ENCODE results near the gene SERPINI1. TPM values are rescaled to one million over a fixed set of nuclear protein-coding genes. Genes with fewer than 3 reads are reported as not detected.
A peak's percentile ranks its signal among the peaks of the same experiment; 100 is the strongest.

Gene SERPINI1, protein sequence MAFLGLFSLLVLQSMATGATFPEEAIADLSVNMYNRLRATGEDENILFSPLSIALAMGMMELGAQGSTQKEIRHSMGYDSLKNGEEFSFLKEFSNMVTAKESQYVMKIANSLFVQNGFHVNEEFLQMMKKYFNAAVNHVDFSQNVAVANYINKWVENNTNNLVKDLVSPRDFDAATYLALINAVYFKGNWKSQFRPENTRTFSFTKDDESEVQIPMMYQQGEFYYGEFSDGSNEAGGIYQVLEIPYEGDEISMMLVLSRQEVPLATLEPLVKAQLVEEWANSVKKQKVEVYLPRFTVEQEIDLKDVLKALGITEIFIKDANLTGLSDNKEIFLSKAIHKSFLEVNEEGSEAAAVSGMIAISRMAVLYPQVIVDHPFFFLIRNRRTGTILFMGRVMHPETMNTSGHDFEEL
- 1 to 10 TPM; 4.1 to 4.2 TPM for total RNA-seq
- long read RNA-seq, partial matches to known transcripts: 0 of 3 reads
- long read RNA-seq, other reads (novel, unspliced or antisense): 0 of 3 reads

DNA sequence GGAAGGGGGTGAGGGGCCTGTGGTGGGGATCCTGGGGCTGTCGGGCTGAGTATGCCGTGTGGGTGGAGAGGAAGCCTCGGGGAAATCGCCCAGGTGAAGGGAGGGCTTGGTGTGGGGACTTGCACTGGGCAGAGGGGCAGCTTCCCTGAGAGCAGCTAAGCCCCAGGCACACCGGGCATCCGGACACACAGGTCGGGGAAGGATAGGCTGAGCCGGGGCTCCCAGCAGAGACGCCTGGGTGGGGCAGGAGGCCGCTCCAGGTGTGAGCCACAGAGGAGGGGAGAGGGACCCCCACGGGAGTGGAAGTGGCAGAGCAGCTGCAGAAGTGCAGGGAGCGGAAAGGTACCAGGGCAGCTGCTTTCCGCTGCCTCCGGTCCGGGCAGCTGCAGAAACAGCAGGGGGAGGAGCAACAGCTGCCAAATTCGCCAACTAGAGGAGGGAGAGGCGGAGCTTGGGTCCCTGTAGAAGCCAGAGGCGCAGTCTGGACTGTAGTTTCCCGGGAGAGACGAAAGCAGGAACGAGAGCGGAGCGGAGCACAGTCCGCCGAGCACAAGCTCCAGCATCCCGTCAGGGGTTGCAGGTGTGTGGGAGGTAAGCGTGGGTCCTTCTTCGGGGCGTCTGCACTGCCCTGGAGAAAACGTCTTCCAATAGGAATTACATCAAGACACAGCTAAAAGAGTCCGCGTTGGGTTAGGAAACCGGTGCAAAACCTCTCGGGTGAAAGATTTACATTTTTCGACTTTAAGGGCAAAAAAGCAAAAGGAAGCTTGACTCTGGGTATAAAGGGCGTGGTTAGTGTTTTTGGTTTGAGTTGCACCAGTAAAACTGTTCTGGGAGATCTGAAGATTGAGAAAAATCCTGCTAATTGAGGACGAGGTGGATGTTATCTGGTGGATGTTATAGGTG lies at the start of gene SERPINI1:
SERPINI1 (plus strand) TSS at position 489 of the 906 bp plus-strand sequence. CDS start 53,408 bp downstream, outside the sequence.
- peak; percentile 87 to 94 for ATAC-seq
- intact Hi-C loops (cut with DNase I): loop anchor here in 1 of 2 donors (10.0 kb wide), 1 partner anchor 149 kb away; no protein-coding TSS in a partner anchor
- peak; percentile 90 for DNase-seq

DNA sequence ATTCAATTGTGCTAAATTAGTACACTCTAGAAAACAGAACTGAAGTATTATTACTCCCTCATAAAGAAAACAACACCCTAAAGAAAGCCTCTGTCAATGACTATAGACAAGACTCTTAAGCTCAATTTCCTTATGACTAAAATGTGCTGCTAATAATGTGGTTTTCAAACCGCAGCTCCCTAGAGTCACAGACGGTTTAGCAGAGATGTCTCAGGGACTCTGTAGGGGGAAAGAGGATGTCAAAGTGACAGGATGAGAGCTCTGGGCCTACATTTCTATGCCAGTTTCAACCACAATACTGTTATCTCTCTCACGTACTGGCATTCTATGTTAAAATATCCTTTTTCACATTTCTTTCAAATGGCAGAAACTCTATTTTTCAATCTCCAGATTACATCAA lies 44.2 kb upstream of the SERPINI1 start:
- intact Hi-C loops (cut with DNase I): no loop called here
- ATAC-seq: no peak
- DNase-seq: no peak

DNA sequence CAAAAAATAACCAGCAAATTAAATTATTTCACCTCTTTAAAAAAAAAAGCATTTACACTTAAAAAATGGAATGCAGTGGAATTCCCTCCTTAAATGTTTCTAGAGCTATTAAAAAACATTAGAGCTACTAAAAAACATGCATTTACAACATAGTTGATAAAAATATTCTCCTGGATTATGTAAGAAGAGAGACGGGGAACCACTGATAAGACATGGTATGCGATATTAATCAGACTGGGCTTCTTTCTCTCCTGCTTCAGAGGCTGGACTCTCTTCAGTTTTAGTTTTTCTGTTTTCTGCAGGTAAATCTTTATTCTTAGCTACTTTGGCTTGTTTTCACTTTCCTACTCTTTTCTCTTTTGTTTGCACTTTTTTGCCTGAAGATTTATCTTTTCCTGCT lies 41.4 kb upstream of the SERPINI1 start:
- no peak for DNase-seq
- intact Hi-C loops (cut with DNase I): no loop called here

DNA sequence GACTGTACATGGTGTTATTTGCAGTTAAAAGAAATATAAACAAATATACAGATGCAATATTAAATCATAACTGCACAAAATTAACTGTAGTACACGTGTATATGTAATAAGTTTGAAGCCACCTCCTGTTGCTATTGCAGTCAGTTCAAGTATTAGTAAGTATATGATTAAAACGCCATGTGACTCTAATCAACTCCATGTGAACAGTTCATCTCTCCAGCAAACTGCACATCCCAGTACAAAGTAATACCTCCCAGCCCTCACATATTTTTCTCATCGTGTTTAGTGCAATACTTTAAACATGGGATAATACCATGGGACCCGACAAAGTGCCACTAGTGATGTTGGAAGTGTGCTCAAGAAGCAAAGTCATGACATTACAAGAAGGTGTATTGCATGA lies 35.5 kb upstream of the SERPINI1 start:
- no peak for DNase-seq
- ATAC-seq: no peak
- intact Hi-C loops (cut with DNase I): no loop called here

More for the DNA sequence above, 41.4 kb upstream of the SERPINI1 start:
- no peak for ATAC-seq

DNA sequence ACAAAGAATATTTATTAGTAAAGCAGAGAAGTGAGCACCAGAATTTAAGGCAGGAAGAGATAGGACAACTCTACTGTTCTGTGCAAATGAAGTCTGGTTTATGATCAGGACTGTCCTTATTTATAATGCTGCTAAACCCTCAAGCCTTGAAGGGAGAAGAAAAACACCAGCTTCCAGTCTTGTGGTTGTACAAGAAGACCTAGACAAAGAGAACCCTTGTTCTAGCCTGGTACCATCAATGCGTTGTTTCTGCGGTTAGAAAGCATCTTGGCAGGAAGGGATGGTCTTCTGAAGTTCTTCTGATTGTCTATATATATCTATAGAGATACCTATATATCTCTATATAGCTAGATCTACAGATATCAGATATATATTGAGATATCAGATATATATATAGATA lies 34.6 kb upstream of the SERPINI1 start:
- no peak for ATAC-seq

DNA sequence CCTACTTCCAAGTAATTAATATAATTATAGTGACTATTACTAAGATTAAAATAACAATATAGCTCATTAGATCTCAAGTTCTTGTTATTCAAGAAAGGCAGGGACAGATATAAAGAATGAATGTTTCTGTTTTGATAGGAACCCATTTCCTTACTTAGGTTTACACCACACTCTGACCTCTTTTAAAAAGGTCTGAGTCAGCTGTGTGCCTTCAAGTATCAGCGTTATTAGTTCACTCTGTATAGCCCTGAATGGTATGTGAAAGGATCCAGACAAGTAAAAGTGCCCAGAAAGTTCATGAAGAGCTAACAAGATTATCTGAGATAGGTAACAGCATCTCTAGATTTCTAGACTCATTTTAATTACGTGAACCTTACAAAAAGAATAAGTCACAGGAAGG lies 29.7 kb upstream of the SERPINI1 start:
- no peak for DNase-seq
- intact Hi-C loops (cut with DNase I): no loop called here
- peak in 1 of 2 donors; percentile 40 for ATAC-seq

More for the DNA sequence above, 34.6 kb upstream of the SERPINI1 start:
- DNase-seq: no peak
- intact Hi-C loops (cut with DNase I): no loop called here

DNA sequence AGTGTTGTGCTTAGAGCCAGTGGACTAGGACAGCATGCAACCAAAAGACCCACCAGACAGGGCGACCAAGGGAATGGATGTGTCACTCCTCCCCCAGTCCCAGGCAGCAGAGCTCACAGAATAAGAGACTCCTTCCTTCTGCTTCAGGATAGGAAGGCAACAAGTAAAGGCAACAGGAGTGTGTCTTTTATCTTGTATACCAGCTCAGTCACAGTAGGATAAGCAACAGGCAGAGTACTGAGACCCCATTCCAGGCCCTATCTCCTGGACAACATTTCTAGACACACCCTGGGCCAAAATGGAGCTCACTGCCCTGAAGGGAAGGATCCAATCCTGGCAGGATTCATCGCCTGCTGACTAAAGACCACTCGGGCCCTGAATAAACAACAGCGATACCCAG lies 25.8 kb upstream of the SERPINI1 start:
- intact Hi-C loops (cut with DNase I): no loop called here
- ATAC-seq: no peak
- DNase-seq: no peak

DNA sequence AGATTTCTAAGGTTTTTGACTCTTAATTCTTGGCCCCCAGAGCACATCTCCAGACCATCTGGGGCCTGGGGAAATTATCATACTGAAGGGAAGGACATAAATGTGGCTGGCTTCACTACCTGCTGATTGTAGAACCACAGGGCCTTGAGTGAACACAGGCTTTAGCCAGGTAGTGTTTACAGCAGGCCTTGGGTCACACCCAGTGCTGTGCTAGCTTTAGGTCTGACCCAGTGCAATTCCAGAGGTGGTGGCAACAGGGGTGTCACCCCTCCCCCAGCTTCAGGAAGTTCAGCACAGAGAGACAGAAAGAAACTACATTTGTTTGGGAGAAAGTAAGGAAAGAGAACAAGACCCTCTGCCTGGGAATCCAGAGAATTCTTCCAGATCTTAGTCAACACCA lies 25.0 kb upstream of the SERPINI1 start:
- ATAC-seq: no peak
- intact Hi-C loops (cut with DNase I): no loop called here
- DNase-seq: no peak

DNA sequence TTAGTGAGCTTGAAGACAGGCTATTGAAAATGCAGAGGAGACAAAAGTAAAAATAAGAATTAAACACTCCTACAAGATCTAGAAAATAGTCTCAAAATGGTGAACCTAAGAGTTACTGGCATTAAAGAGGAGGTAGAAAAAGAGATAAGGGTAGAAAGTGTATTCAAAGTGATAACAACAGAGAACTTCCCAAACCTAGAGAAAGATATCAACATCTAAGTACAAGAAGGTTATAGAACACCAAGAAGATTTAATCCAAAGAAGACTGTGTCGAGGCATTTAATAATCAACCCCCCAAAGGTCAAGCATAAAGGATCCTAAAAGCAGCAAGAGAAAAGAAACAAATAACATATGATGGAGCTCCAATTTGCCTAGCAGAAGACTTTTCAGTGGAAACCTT lies 24.1 kb upstream of the SERPINI1 start:
- intact Hi-C loops (cut with DNase I): no loop called here
- ATAC-seq (no peak), DNase-seq (no peak)

DNA sequence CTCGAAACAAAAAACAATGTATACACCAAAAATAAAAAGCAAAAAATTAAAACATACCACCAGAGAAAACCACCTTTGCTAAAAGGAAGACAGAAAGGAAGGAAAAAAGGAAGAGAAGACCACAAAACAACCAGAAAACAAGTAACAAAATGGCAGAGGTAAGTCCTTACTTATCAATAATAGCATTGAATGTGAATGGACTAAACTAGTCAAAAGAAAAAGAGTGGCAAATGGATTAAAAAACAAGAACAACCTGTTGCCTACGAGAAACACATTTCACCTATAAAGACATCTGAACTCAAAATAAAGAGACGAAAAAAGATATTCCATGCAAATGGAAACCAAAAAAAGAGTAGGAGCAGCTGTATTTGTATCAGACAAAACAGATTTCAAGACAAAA lies 23.1 kb upstream of the SERPINI1 start:
- ATAC-seq (no peak), DNase-seq (no peak)
- intact Hi-C loops (cut with DNase I): no loop called here

DNA sequence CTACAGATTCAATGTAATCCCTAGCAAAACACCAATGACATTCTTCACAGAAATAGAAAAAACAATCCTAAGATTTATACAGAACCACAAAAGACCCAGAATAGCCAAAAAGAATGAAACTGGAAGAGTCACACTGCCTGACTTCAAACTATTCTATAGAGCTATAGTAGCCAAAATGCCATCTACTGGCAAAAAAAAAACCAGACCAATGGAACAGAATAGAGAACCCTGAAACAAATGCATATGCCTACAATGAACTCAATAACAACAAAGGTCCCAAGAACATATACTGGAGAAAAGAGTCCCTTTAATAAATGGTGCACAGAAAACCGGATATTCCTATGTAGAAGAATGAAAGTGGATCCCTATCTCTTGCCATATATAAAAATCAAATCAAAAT lies 20.6 kb upstream of the SERPINI1 start:
- intact Hi-C loops (cut with DNase I): no loop called here
- no peak for DNase-seq
- ATAC-seq: no peak

DNA sequence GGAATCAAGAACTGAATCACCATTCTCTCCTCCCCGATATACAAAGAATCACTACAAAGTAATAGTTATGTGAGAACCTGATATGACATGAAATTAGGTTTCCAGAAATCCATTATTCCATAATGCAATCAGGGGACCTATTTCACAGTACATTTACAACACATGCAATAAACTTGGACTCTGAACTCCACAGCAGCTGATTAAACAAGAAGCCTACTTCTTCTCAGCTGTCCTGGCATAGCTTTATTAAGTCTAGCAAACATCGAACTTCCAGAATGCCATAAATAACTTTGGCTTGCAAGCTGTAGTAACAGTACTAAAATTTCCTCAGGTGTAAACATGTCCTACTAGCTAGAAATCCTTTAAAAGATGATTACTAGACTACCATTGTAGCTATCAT lies 18.6 kb upstream of the SERPINI1 start:
- ATAC-seq (no peak), DNase-seq (no peak)
- intact Hi-C loops (cut with DNase I): no loop called here

DNA sequence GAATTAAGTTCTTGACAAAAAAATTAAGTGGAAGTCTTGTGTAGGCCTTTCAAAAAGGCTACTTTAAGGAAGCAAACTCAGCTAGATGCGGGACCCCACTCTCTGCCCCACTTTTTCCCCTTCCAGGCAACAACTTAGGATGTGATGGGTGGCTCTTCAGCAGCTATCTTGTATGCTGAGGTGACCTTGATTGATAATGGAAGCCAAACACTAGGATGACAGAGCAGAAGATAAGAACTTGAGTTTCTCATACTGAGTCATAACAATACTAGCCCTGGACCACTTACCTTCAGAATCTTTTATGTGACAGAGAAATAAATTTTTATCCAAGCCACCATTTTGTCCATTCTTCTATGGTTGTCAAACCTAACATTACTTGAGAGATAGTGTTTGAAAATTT lies 16.9 kb upstream of the SERPINI1 start:
- intact Hi-C loops (cut with DNase I): no loop called here
- ATAC-seq (no peak), DNase-seq (no peak)

DNA sequence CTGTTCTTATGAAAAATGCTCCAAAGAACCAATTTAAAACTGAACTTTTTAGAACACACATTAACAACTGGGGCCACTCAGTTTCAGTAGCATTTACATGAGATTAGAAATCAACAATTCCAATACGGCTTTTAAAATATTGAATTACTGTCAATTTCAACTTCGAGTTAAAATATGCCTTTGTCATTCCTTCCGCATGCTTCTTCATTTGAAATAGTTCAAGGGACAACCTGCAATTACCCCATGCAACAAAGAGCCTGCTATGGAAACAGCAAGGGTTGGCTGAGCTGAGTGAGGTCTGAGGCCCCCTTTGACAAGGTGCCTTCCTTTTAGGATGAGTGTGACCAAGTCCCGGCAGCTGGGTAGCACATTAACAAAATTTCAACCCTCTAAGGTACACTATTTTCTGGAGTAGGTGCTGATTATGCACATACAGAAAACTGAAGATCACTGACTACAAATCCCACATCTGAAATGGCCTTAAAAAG lies 12.5 kb upstream of the SERPINI1 start:
- intact Hi-C loops (cut with DNase I): no loop called here
- no peak for ATAC-seq

DNA sequence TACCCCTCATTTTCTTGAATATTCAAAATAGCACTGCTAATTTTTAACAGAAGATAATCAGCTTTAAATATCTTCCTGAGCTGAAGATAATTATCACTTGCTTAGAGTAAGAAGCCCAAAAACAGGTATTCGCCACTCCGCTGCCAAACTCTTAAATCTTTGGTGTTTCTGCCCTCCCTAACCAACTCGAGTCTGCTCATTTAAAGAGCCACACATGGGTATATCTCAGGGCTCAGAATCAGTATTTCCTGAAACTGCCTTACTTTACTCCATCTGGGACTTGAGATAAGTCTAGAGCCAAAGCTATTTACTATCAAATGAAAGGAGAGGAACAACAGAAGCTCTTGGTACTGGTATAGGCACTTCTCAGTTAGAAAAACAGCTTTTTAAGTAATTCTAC lies 11.6 kb upstream of the SERPINI1 start:
- DNase-seq (no peak), ATAC-seq (no peak)
- intact Hi-C loops (cut with DNase I): no loop called here

More for the DNA sequence above, 12.5 kb upstream of the SERPINI1 start:
- no peak for DNase-seq

DNA sequence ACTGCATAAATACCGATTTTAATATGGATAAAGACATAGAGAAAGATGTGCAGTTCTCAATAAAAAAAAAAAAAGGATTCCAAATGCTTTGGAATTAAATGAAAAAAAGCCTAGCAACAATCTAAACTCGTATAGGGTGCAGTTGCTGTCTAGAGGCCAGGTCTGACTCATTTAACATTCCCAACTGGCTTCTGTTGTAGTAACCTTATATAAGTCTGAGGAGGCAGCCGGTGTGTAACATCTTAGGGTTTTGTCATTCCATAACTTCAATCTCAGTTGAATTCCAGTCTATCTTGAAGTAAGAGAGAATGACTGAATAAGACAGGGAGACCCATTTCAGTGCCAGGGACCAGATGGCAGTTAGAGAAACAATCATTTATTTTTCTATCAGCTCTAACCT lies 7.3 kb upstream of the SERPINI1 start:
- intact Hi-C loops (cut with DNase I): no loop called here
- no peak for DNase-seq
- ATAC-seq: peak in 1 of 2 donors; percentile 82

DNA sequence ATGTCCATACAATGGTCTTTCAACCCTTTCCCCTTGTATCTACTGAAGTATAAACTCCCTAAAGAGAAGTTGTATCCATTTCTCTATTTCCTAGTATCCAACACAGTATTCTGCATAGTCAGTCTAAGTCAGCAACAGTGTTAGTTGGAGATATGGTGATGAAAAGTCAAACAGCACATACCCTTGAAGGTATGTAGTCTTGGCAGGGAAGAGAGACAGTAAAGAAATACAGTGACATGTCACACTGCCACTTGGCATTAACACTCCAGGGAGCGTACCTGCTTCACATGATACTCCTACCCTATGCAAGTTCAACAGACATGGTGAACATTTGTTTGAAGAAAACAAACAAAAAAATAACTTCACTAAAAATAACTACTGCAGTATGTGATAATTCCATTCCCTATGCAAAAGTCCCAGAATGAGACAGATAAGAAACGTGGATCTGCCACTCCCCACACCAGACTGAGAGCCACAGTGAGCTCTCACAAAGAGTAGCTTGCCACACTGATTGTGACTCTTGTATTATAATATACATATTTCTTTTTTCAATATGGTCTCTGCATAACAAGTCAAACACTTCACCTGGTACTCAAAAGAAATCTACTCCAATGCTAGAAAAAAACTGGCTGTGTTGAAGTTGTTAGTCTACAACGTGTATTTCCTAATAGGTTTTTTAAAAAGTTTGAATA lies 6.7 kb upstream of the SERPINI1 start:
- ATAC-seq (peak in 1 of 2 donors; percentile 49), DNase-seq (no peak)
- intact Hi-C loops (cut with DNase I): no loop called here

DNA sequence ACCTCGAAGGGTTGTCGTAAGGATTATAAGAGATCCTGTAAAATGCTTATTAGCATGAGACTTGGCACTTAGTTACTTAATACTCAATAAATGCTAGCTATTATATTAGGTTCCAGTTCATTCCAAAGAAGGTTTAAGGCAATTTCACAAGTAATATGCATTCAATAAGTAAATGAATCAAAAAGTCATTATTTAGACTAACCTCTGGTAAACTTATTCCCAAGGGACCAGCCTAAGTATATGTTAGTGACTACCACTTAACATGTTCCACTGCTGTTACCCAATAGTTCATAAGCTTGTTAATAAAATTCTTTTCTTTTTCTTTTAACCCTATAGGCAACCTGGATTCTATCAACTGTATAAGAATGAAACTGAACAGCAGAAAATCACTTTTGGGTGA lies 5.9 kb upstream of the SERPINI1 start:
- intact Hi-C loops (cut with DNase I): no loop called here
- DNase-seq: no peak
- ATAC-seq: no peak

DNA sequence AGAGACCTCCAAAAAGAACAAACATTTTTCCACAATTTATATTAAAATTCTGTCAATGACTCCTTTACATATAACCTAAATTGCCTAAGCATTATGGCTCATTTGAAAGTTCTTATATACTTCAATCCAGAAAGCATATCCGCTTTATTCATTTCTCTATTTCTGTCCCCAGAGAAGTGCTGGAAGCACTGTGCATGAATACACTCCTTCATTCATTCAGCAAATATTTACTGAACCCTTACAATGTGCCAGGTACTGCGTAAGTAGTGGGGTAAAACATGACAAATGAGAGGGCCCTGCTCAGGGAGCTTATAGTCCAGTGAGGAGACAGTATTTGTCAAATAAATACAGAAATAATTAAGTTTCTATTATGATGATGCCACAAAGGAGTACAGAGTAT lies 4.1 kb upstream of the SERPINI1 start:
- ATAC-seq: no peak
- intact Hi-C loops (cut with DNase I): loop anchor here in 1 of 2 donors (10.0 kb wide), 1 partner anchor 153 kb away; no protein-coding TSS in a partner anchor
- no peak for DNase-seq
